Measurements from ENCODE around the gene DNLZ.
"Not testable (repeated sequence)": the region's sequence is repeated elsewhere in the genome, so short reads cannot be mapped to it uniquely, and the experiment has no call there.

Gene DNLZ

DNA sequence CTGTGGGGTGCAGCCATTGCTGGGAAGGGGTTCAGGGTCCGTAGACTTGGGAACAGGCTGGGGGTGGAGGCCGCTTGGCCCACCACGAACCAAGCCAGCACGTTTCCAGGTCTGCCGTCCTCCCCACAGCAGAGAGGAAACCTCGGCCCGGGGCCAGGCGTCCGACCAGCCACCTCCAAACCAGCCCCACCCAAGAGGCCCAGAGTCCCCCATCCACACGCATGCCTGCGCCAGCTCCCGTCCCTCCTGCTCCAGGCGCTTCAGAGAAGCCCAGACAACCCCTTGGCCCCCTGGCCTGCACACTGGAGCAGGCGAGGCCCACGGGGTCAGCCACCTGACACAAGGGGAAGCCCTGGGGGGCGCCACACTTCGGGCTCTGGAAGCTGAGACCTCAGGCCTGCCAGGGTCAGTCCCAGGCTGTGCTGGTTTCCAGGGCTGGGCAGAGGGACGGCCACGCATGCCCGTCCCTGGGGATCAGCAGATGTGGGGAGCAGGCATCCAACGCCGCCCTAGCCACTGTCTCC, 6.3 kb downstream of the DNLZ start:
- Histone ChIP-seq H3K9ac (ENCODE audit: low read length) (no peak overlapping the region), H3K4me3 (ENCODE audit: low read depth, low read length) (no peak overlapping the region), H3K4me1 (ENCODE audit: control insufficient read depth, insufficient read depth, low read length) (no peaks in the 10 kb centered on the region), H3K27ac (ENCODE audit: low read depth, low read length) (no peak overlapping the region), H3K36me3 (ENCODE audit: control insufficient read depth, insufficient read depth, low read length) (peaks cover 8% of the 10 kb centered on the region), H3K27me3 (ENCODE audit: control insufficient read depth, insufficient read depth, low read length) (no peaks in the 10 kb centered on the region), H3K9me3 (ENCODE audit: control insufficient read depth, insufficient read depth, low read depth, low read length) (no peaks in the 10 kb centered on the region)

DNA sequence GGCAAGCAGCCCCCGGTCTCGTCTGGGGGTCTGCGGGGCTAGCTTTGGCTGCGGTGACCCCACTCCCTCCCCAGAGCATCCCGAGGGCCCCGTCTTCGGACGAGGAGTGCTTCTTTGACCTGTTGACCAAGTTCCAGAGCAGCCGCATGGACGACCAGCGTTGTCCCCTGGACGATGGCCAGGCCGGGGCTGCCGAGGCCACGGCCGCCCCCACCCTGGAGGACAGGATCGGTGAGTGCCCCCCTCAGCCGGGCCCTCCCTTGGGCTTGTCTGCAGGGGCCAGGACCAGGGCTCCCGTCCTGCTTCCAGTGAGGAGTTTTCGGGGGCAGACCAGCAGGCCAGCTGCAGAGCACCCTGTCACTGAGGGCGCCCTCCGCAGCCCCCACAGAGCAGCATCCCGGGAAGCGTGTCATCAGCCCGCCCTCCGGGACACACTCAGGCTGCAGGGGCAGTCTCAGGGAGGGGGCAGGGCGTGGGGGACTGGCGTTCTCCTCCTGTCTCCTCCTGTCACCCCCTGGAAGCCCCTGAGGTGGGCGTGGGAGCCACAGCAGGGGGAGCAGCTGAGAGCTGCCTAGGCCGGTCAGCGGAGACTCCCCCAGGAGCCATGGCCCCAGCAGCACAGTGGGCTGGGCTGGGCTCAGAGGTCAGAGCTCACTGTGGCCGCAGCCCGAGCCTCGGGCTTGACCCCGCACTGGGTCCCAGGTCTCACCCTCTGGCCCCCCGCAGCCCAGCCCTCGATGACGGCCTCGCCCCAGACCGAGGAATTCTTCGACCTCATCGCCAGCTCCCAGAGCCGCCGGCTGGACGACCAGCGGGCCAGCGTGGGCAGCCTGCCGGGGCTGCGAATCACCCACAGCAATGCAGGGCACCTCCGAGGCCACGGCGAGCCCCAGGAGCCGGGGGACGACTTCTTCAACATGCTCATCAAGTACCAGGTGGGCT, 7.7 kb downstream of the DNLZ start:
- no peak overlapping the region for H3K9ac ChIP-seq (ENCODE audit: low read length)
- H3K36me3 ChIP-seq (ENCODE audit: control insufficient read depth, insufficient read depth, low read length), result peaks cover 2% of the 10 kb centered on the region; the same call in 1 of the 2 replicates
- no peak overlapping the region for H3K27ac ChIP-seq (ENCODE audit: low read depth, low read length)
- no peaks in the 10 kb centered on the region for H3K9me3 ChIP-seq (ENCODE audit: control insufficient read depth, insufficient read depth, low read depth, low read length)
- no peaks in the 10 kb centered on the region for H3K27me3 ChIP-seq (ENCODE audit: control insufficient read depth, insufficient read depth, low read length)
- H3K4me3 ChIP-seq (ENCODE audit: low read depth, low read length), result no peak overlapping the region
- no peaks in the 10 kb centered on the region for H3K4me1 ChIP-seq (ENCODE audit: control insufficient read depth, insufficient read depth, low read length)

DNA sequence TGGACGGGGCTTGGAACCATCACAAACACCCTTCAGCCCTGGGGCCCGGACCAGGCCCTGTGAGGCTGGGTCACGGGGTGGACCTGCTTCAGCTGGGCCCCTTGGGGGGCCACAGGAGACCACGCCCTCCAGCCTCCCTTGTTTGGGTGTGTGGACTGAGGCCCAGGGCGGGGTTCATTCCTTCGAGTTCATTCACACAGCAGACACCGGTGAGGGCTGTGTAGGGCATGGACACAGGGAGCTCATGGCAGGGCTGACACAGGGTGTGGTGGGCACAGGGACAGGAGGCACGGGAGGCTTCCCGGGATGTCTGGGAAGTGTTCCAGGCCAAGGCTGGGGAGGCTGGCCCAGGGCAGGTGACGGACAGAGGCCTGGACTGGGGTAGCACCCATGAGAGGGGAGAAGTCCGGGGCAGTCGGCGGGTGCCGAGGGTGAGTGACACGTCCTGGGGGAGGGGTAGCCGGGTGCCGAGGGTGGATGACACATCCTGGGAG, 8.9 kb downstream of the DNLZ start:
- H3K9ac ChIP-seq (ENCODE audit: low read length), result no peak overlapping the region

DNA sequence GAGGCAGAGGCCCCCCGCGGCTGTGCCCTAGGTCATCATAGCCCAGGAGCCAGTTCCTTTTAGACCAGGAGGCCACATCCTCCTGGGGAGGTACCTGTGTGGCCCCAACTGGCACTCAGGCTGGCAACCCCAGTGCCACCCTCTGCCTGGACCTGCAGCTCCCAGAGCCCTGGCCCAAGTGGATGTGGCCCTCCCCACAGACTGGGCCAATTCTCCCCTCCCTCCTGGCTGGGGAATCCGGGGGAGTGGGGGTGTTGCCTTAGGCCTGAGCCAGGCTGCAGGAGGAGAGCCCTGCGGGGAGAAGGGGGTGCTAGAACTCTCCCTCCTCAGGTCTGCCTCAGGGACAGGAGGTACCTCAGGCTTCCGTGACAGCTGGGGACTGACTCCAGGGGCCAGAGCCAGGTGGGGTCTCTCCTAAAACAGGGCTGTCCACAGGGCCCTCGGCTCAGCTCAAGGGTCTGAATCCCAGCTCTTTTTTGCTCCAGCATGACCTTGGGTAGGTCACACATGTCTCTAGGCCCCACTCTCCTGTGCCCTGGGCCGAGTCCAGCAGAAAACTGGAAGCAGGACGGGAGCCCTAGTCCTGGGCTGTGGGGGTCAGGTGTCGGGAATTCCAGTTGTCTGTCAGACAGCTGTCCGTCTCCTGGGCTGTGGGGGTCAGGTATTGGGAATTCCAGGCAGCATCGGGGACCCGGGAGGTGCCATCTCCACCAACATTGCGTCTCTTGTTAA, 9.6 kb downstream of the DNLZ start:
- no peak overlapping the region for H3K27ac ChIP-seq (ENCODE audit: low read depth, low read length)
- no peaks in the 10 kb centered on the region for H3K27me3 ChIP-seq (ENCODE audit: control insufficient read depth, insufficient read depth, low read length)

More for the DNA sequence above, 8.9 kb downstream of the DNLZ start:
- Histone ChIP-seq H3K4me3 (ENCODE audit: low read depth, low read length) (no peak overlapping the region), H3K27ac (ENCODE audit: low read depth, low read length) (no peak overlapping the region), H3K36me3 (ENCODE audit: control insufficient read depth, insufficient read depth, low read length) (no peaks in the 10 kb centered on the region; the same call in 1 of the 2 replicates), H3K9me3 (ENCODE audit: control insufficient read depth, insufficient read depth, low read depth, low read length) (no peaks in the 10 kb centered on the region), H3K4me1 (ENCODE audit: control insufficient read depth, insufficient read depth, low read length) (no peaks in the 10 kb centered on the region), H3K27me3 (ENCODE audit: control insufficient read depth, insufficient read depth, low read length) (no peaks in the 10 kb centered on the region)

DNA sequence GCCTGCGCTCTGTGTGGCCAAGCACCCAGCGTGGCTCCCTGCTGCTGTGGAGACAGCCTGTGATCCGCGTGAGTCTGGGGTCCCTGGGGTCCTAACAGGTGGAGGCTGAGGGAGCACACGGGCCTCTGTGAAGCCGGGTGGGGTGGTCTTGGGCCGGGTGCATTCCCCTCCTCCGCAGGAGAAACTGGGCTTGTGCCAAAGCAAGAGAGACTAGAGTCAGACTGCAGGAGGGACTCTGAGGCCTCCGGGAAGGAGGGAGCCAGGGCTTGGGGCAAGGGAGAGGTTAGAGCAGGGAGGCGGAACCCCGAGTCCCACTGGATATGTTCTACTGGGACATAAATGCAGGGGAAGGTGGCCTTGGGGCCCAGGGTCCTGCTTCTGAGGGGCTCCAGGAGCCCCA, 10.5 kb downstream of the DNLZ start:
- no peak overlapping the region for H3K9ac ChIP-seq (ENCODE audit: low read length)
- no peaks in the 10 kb centered on the region for H3K4me1 ChIP-seq (ENCODE audit: control insufficient read depth, insufficient read depth, low read length)
- H3K36me3 ChIP-seq (ENCODE audit: control insufficient read depth, insufficient read depth, low read length), result no peaks in the 10 kb centered on the region

More for the DNA sequence above, 9.6 kb downstream of the DNLZ start:
- Histone ChIP-seq H3K4me3 (ENCODE audit: low read depth, low read length) (no peak overlapping the region), H3K9me3 (ENCODE audit: control insufficient read depth, insufficient read depth, low read depth, low read length) (no peaks in the 10 kb centered on the region), H3K9ac (ENCODE audit: low read length) (no peak overlapping the region), H3K4me1 (ENCODE audit: control insufficient read depth, insufficient read depth, low read length) (no peaks in the 10 kb centered on the region), H3K36me3 (ENCODE audit: control insufficient read depth, insufficient read depth, low read length) (no peaks in the 10 kb centered on the region; the same call in 1 of the 2 replicates)

DNA sequence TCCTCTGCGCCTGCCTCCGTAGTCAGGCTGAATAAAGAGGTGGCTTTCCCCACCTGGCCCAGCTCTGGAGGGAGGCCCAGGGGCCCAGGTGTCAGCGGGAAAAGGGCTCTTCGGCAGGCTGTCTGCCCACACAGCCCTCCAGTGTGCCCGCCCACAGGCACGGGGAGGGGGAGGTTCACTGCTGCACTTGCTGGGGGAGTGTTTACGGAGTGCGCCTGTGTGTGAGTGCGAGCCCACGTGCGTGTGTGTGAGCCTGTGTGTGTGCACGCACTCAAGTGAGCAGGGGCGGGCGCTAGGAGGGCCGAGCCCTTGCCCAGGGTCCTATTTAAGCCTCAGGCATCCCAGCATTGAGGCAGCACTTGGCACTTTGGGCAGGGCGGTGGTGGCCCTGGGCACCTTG, 10.9 kb downstream of the DNLZ start:
- no peak overlapping the region for H3K4me3 ChIP-seq (ENCODE audit: low read depth, low read length)
- no peaks in the 10 kb centered on the region for H3K4me1 ChIP-seq (ENCODE audit: control insufficient read depth, insufficient read depth, low read length)
- H3K9me3 ChIP-seq (ENCODE audit: control insufficient read depth, insufficient read depth, low read depth, low read length), result no peaks in the 10 kb centered on the region
- no peak overlapping the region for H3K9ac ChIP-seq (ENCODE audit: low read length)
- no peak overlapping the region for H3K27ac ChIP-seq (ENCODE audit: low read depth, low read length)
- H3K36me3 ChIP-seq (ENCODE audit: control insufficient read depth, insufficient read depth, low read length), result no peaks in the 10 kb centered on the region
- H3K27me3 ChIP-seq (ENCODE audit: control insufficient read depth, insufficient read depth, low read length), result no peaks in the 10 kb centered on the region

More for the DNA sequence above, 10.5 kb downstream of the DNLZ start:
- Histone ChIP-seq H3K27me3 (ENCODE audit: control insufficient read depth, insufficient read depth, low read length) (no peaks in the 10 kb centered on the region), H3K4me3 (ENCODE audit: low read depth, low read length) (no peak overlapping the region), H3K9me3 (ENCODE audit: control insufficient read depth, insufficient read depth, low read depth, low read length) (no peaks in the 10 kb centered on the region), H3K27ac (ENCODE audit: low read depth, low read length) (no peak overlapping the region)

DNA sequence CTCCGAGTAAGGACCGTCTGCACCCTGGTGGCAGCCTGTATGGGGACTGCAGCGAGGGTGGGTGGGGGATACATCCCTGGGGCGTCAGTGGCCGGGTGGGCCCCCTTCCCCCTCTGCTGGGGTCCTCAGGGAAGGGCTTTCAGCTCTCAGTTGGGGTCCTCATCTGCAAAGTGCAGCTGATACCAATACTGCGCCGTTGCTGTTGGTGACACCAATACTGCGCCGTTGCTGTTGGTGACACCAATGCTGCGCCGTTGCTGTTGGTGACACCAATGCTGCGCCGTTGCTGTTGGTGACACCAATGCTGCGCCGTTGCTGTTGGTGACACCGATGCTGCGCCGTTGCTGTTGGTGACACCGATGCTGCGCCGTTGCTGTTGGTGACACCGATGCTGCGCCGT, 11.7 kb downstream of the DNLZ start:
- H3K9me3 ChIP-seq (ENCODE audit: control insufficient read depth, insufficient read depth, low read depth, low read length); H3K27me3 ChIP-seq (ENCODE audit: control insufficient read depth, insufficient read depth, low read length); H3K4me3 ChIP-seq (ENCODE audit: low read depth, low read length); H3K36me3 ChIP-seq (ENCODE audit: control insufficient read depth, insufficient read depth, low read length); H3K9ac ChIP-seq (ENCODE audit: low read length); H3K27ac ChIP-seq (ENCODE audit: low read depth, low read length); H3K4me1 ChIP-seq (ENCODE audit: control insufficient read depth, insufficient read depth, low read length): not testable (repeated sequence)

DNA sequence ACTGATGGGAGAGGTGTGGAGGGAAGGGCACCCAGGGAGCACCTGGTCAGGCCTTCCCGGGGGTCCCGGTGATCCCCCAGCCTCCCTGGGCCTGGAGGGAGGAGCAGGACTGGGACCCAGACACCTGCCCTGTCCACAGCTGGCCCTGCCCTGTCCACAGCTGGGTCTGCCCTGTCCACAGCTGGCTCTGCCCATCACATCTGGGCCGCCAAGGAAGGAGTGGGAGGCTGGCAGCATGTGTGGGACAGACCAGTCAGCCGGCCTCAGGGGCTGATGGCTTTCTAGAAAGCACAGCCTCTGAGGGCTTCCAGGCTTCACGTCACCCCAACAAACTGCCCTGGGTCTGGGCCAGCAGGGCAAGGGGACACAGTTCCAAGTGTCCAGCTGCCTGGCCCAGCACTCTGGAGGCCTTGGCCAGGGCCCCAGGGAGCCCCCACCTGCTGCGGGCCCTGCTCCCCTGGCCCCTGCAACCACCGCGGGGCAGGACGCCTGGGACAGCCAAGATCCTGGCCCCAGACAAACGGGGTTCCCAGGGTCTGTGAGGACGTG, 12.2 kb downstream of the DNLZ start:
- no peaks in the 10 kb centered on the region for H3K27me3 ChIP-seq (ENCODE audit: control insufficient read depth, insufficient read depth, low read length)
- H3K36me3 ChIP-seq (ENCODE audit: control insufficient read depth, insufficient read depth, low read length), result no peaks in the 10 kb centered on the region
- no peak overlapping the region for H3K27ac ChIP-seq (ENCODE audit: low read depth, low read length)
- H3K4me3 ChIP-seq (ENCODE audit: low read depth, low read length), result no peak overlapping the region
- no peaks in the 10 kb centered on the region for H3K9me3 ChIP-seq (ENCODE audit: control insufficient read depth, insufficient read depth, low read depth, low read length)
- peaks cover 3% of the 10 kb centered on the region for H3K4me1 ChIP-seq (ENCODE audit: control insufficient read depth, insufficient read depth, low read length)
- no peak overlapping the region for H3K9ac ChIP-seq (ENCODE audit: low read length)

DNA sequence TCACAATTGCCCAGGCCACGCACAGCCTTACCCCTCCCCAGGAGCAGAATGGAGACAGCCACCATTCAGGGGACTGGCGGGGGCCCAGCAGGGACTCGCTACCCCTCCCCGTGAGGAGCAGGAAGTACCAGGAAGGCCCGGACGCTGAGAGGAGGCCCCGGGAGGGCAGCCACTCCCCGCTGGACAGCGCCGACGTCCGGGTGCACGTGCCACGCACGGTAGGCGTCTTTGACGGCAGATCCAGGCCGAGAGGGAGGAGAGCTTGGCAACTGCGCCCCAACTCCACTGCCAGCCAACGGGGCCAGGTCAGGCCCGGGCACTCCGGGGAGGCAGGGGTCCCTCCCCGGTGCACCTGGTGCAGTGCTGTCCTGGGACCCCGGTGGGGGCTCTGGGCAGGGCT, 14.0 kb downstream of the DNLZ start:
- Histone ChIP-seq H3K4me1 (ENCODE audit: control insufficient read depth, insufficient read depth, low read length) (peaks cover 16% of the 10 kb centered on the region), H3K9ac (ENCODE audit: low read length) (no peak overlapping the region), H3K9me3 (ENCODE audit: control insufficient read depth, insufficient read depth, low read depth, low read length) (no peaks in the 10 kb centered on the region), H3K27me3 (ENCODE audit: control insufficient read depth, insufficient read depth, low read length) (no peaks in the 10 kb centered on the region), H3K36me3 (ENCODE audit: control insufficient read depth, insufficient read depth, low read length) (no peaks in the 10 kb centered on the region), H3K27ac (ENCODE audit: low read depth, low read length) (no peak overlapping the region), H3K4me3 (ENCODE audit: low read depth, low read length) (no peak overlapping the region)

DNA sequence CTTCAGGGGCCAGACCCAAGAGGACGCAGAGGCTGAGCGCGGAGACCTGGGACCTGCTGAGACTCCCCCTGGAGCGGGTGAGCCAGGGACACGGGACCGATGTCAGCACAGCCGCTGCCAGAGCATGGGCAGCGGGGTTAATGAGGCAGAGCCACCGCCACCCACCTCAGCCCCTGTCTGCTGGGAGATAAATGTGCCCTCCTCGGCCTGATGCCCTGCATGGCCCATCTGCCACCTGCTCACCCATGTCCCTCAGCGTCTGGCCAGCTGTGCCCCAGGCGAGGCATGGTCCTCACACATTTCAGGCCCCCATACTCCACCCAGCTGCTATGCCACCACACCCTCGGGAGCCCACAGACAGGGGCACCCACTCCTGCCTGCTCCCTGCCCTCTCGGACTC, 14.9 kb downstream of the DNLZ start:
- no peaks in the 10 kb centered on the region for H3K36me3 ChIP-seq (ENCODE audit: control insufficient read depth, insufficient read depth, low read length)
- H3K4me3 ChIP-seq (ENCODE audit: low read depth, low read length), result no peak overlapping the region
- no peaks in the 10 kb centered on the region for H3K9me3 ChIP-seq (ENCODE audit: control insufficient read depth, insufficient read depth, low read depth, low read length)
- H3K27me3 ChIP-seq (ENCODE audit: control insufficient read depth, insufficient read depth, low read length), result no peaks in the 10 kb centered on the region
- H3K9ac ChIP-seq (ENCODE audit: low read length), result no peak overlapping the region
- H3K27ac ChIP-seq (ENCODE audit: low read depth, low read length), result no peak overlapping the region
- H3K4me1 ChIP-seq (ENCODE audit: control insufficient read depth, insufficient read depth, low read length), result peaks cover 16% of the 10 kb centered on the region

All from HUES6 (cell line).